Retinal pigment epithelial cell (primary cell): ENCODE measurements around the gene OGFOD2.
A peak's percentile ranks its signal among the peaks of the same experiment; 100 is the strongest.

ENCODE experiments used
- DNase-seq: peaks from one replicate; pipeline ENCODE4 v3.0.0-alpha.2; 2010; ENCODE audit warnings: low read depth
- H3K4me3 ChIP-seq: 2 replicates; pipeline ENCODE4 v1.5.1; 2011; ENCODE audit warnings: mild to moderate bottlenecking, low read length, control low read depth, moderate library complexity
- CTCF ChIP-seq: conservative IDR thresholded peaks from 2 replicates; pipeline ENCODE4 v1.5.1; 2011; ENCODE audit warnings: low read depth, low read length, control low read depth, inconsistent platforms

The OGFOD2 gene

GRCh38 chr12:122951406-122951805 is 23.6 kb upstream of the OGFOD2 start:
- no peak for DNase-seq
- no peak overlapping the region for H3K4me3 ChIP-seq
- TF ChIP-seq CTCF: no peak

- TF ChIP-seq CTCF: peak; percentile 91
- no peak overlapping the region for H3K4me3 ChIP-seq
- no peak for DNase-seq
These were observed 22.8 kb upstream of the OGFOD2 start for GRCh38 chr12:122951979-122952892.

GRCh38 chr12:122955156-122955555 is 19.9 kb upstream of the OGFOD2 start:
- DNase-seq: no peak
- TF ChIP-seq CTCF: no peak
- H3K4me3 ChIP-seq: no peak overlapping the region

- no peak overlapping the region for H3K4me3 ChIP-seq
- TF ChIP-seq CTCF: no peak
- no peak for DNase-seq
These were observed 19.0 kb upstream of the OGFOD2 start for GRCh38 chr12:122956035-122956434.

- no peak for DNase-seq
- no peak overlapping the region for H3K4me3 ChIP-seq
- TF ChIP-seq CTCF: no peak
These were observed 16.7 kb upstream of the OGFOD2 start for GRCh38 chr12:122958198-122958888.

- DNase-seq: no peak
- no peak overlapping the region for H3K4me3 ChIP-seq
- no peak for TF ChIP-seq CTCF
These were observed 15.4 kb upstream of the OGFOD2 start for GRCh38 chr12:122959566-122960192.
